HG03521 (cell line): ENCODE data around the gene PCK2.

ENCODE experiments used
- ATAC-seq: cut with Tn5 transposase; IDR thresholded peaks from one replicate; pipeline ENCODE4 v1.9.1; 2021; ENCODE audit warnings: mild to moderate bottlenecking, moderate library complexity; ENCODE audit not compliant: unreplicated experiment

The PCK2 gene

DNA sequence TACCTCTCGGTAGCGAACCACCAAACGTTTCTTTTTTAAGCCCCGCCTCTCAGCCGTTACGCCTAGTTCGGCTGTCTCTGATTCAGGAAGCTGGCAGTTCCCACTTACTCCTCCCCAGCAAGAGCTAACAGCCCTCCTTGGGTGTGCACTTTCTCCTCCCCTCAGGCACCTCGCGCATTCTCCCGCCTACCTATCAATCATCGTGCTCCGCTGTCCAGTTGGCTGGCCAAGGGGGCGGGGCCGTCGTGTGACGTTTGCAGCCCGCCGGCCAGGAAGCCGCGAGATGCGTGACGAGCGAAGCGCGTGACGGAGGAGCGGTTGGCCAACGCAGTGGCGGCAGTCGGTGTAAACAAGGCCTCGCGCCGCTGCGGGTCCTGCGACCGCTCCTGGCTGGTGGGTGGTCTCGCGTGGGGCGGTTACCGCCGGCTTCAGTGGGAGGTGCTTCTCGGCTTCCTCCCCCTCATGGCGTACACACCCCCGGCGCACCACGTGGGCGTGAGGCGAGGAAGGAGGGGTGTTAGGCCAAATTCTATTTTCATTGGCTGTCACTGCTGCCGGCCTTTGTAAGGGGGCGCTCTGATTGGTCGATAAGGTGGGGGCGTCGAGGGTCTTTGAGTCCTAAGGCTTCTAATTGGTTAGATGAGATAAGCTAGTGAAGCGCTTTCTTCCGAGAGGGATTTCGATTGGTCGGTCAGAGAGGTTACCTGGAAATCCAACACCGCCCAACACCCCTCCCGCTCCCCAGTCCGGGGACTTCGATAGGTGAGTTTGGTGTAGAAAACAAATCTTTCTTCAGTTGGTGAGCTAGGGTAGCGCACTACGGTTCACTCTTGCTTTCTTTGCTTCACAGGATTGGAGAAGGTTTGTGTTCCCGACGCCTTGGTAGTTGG, 20.7 kb downstream of the PCK2 start, which contains the start of the genes DCAF11 and NRL:
DCAF11 (plus strand) TSS at position 246 of the 890 bp plus-strand sequence. CDS start 818 bp downstream, outside the sequence.
NRL (minus strand) TSS at position 418 of the 890 bp plus-strand sequence. CDS start 32,101 bp downstream, outside the sequence.
- peak; percentile 78 for ATAC-seq

GRCh38 chr14:24115422-24116127, 21.5 kb downstream of the PCK2 start:
- no peak for ATAC-seq

DNA sequence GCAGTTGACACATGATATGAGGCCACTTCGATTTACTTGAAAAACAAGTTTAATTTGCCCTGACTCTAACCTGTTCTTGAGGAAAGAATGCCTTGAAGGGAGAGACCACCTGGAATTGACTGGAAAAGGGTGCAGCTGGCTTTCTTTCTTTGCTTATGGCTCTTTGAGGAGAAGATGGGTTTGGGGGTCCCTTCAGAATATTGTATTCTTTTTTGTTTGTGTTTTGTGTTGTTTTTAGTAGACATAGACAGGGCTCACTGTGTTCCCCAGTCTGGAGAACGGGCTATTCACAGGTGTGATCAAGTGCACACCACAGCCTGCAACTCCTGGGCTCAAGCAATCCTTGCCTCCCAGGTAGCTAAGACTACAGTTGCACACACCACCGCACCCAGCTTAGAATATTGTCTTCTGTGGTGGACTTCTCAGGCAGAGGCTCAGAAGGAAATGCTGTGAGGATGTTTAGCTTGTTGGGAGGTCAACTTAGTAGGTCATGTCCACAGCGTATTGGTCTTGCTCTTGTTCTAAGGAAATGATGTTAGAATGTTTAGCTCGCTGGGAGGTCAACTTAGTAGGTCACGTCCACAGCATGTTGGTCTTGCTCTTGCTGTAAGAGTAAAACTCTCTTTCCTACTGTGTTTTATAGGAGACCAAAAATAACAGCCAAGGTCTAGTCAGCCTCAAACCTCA, 22.2 kb downstream of the PCK2 start:
- no peak for ATAC-seq

DNA sequence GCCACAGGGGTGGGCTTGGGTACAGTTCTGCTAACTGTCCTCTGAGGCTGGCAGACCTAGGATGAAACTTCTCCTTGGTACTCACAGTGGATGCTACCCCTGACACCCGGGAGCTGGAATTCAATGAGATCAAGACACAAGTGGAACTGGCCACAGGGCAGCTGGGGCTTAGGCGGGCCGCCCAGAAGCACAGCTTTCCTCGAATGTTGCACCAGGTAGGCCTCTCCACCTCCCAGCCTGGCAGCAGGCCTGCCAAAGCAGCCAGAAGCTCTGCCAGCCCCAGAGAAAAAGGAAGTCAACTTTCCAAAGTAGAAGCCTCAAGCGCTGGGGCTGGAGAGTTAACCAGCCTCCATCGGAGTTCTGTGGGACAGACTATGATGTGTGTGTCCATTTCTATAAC, 23.1 kb downstream of the PCK2 start:
- ATAC-seq, result no peak

- ATAC-seq, result no peak
Observed at GRCh38 chr14:24119691-24120090, 25.6 kb downstream of the PCK2 start.

DNA sequence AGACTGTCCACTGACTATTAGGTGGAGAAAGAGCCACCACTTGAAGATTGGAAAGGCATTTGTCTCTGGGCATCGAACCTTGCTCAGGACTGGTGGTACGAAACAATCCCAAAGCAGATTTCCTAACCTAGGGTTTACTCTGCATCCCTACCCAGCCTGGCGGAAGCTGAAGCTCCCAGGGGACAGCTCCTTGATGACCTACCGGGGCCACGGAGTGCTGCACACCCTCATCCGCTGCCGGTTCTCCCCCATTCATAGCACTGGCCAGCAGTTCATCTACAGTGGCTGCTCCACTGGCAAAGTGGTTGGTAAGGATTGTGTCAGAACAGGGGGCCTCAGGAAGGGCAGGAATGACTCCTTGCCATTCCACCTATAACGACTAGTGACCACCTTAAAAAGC, 27.1 kb downstream of the PCK2 start:
- ATAC-seq, result no peak

GRCh38 chr14:24122416-24122815, 28.3 kb downstream of the PCK2 start:
- ATAC-seq, result no peak

- ATAC-seq, result no peak
Observed at GRCh38 chr14:24122898-24123297, 28.8 kb downstream of the PCK2 start.

DNA sequence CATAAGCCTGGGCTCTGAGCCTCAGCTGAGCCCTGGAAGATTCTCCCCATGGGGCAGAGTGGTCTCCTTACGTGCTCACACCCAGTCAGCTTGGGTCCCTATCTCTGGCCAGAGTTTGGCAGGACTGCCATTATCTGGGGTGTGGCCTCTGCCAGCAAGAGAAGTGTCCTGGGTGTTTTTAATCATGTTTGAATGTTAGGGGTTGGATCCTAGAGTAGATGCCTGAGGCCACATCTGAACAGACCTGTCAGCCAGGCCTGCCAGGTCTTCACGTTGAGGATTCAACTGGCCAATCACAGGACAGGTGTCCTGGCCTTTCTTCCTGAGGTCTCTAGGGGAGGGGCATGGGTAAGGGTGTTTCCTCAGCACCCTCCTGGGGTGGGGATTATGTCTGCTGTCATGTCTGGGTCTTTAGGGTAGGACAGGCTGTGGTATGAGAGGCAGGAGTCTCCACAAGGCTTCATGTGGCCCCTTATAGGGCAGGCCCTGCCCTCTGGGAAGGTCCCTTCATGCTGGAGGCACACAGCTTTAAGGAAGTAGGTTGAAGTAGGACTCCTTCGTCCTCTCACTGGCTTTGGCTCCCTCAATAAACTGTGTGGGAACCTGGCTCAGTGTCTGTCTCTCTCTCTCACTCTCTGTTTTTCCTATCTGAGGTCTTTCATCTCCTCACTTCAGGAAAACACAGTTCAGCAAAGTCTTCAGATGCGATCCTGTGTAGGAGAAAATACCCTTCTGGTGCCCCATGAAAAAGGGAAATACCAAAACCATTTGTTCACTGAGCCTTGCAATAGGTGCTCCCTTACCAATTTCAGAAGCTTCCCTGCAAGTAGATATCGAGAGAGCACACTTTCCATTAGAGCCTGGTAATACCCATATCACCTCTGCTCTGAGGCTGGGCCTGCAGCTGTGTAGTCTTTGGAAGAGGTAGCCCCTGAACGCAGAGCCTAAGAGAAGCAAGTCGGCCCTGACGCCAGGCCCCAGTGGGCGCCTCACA, 29.6 kb downstream of the PCK2 start:
- no peak for ATAC-seq

- ATAC-seq, result no peak
Observed at GRCh38 chr14:24126939-24127338, 32.8 kb downstream of the PCK2 start.

DNA sequence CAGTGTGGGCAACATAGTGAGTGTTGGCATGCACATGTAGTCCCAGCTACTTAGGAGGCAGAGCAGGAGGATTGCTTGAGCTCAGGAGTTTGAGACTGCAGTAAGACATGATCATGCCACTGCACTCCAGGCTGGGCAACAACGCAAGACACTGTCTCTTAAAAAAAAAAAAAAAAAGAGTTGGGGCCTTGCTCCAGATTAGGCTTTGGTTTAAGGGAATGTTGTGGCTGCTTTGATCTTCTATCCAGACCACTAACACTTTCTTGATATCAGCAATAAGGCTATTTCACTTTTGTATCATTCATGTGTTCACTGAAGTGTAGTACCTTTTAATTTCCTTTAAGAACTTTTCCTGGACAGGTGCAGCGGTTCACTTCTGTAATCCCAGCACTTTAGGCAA, 33.6 kb downstream of the PCK2 start:
- ATAC-seq, result no peak

DNA sequence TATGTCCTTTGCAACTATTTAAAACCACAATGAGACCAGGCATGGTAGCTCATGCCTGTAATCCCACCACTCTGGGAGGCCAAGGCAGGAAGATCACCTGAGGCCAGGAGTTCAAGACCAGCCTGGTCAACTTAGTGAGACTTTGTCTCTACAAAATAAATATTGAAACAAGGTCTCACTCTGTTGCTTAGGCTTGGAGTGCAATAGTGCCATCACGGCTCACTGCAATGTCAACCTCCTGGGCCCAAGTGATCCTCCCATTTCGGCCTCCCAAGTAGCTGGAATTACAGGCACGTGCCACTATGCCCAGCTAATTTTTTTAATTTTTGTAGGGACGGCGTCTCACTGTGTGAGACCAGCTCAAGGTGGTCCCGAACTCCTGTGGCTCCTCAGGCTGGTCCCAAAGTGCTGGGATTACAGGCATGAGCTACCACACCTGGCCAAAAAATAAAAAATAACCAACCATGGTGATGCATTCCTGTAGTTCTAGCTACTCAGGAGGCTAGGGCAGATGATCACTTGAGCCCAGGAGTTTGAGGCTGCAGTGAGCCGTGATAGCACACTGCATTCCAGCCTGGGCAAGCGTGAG, 35.4 kb downstream of the PCK2 start:
- no peak for ATAC-seq

DNA sequence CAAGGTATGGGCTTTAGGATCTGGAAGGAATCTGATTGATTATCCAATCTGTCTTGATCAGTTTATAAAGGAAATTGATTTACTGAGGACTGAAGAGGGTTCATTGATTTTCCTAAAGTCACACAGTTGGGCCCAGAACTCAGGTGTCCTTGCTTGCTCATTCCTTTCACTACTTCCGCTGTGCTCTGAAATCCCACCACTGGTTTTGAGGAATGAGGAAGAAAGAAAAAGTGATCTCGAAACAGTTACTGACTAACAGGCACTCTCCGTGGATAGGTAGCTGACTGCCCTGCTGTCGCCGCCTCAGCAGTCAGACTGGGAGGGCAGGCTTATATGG, 36.2 kb downstream of the PCK2 start, which contains the start of gene FITM1:
FITM1 (plus strand) TSS at position 280 of the 337 bp plus-strand sequence. CDS start 905 bp downstream, outside the sequence.
- ATAC-seq, result no peak

DNA sequence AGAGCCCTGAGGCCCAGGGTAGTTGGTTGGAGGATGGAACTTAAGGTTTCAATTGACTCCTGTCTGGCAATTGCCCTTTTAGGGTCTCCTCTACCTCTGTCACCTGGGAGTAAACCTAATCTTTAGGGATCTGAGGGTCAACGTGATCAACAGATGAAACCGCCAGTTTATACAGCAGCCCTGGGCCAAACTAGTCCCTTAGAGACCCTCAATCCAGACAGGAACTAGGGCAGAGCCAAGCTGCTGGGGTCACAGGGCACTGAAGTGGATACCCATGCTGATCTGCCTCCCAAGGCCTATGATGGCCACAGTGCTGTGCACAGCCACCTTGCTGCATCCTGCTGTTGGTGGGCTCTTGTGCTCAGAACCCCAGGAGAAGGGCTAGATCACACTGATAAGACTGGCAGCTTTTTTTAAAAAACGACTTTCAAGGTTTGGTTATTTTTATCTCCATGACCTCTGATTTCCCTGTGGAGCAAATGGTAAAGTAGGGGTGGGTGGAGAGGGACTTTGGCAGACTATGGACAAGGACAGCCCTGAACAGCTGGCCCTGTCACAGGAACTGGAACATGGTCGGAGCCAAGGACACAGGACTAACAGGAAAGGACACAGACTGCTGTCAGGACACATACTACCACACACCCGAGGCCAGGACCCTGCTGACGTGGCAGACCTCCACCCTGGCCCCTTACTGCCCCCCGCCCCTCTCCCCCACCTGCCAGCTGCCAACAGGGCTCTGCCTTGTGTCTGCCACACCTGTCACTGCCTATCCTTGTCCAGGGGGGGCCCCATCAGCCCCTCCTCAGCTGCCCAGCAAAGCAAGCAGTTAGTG, 36.8 kb downstream of the PCK2 start:
- no peak for ATAC-seq

- ATAC-seq, result no peak
Observed at GRCh38 chr14:24131549-24131966, 37.4 kb downstream of the PCK2 start.

- no peak for ATAC-seq
Observed at GRCh38 chr14:24132061-24132685, 38.1 kb downstream of the PCK2 start.

DNA sequence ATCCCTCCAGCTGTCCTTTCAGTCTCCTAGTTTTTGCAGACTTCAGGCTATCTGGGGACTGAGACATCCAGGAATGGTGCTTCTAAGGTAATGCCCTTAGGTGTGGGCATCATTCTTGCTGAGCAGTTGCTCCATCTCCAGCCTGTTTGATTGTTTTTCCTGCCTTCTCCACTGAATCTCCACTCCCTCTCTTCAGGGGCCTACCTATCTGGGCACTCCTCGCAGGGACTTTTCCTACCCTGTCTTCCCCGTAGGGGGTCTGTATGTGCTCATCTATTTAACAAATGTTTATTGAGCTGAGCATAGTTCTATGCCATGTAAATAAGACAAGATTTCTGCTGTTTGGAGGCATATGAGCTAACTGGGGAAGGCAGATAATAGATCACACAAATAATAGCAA, 38.9 kb downstream of the PCK2 start:
- no peak for ATAC-seq

- no peak for ATAC-seq
Observed at GRCh38 chr14:24133735-24134134, 39.6 kb downstream of the PCK2 start.

GRCh38 chr14:24135584-24135833, 41.4 kb downstream of the PCK2 start:
- ATAC-seq, result peak; percentile 5
